GM12878 (cell line): ENCODE data around the gene IARS2. TPM values are rescaled to one million over a fixed set of nuclear protein-coding genes. Genes with fewer than 3 reads are reported as not detected.

ENCODE experiments used
- ATAC-seq: fragments of 200-7000 bp; cut with Tn5 transposase; 3 replicates; pipeline ENCODE4 v1.9.1; 2020; ENCODE audit warnings: mild to moderate bottlenecking, moderate library complexity
- BruUV-seq: library from RNA; stranded (reverse); fragments of 400-500 nt; replicated peaks from 2 replicates; lab custom pipeline; 2021; lab: Mats Ljungman, UMichigan
- CTCF ChIA-PET: fragments of 300-600 bp; sonication (Branson Sonifier 250); formaldehyde crosslinking; extraction: SDS; loops from one replicate; lab custom pipeline; 2021; ENCODE audit warnings: inconsistent platforms; lab: Yijun Ruan, JAX
- POLR2A ChIA-PET: fragments of 350-600 bp; formaldehyde crosslinking; extraction: SDS; loops from one replicate; lab custom pipeline; 2021; ENCODE audit warnings: inconsistent platforms; lab: Charles Lee
- RAD21 ChIA-PET: fragments of 300-600 bp; sonication (Branson Sonifier 250); formaldehyde crosslinking; loops from one replicate; lab custom pipeline; 2023; ENCODE audit warnings: antibody characterized with exemption; ENCODE audit not compliant: unreplicated experiment; lab: Charles Lee
- SMC1A ChIA-PET: fragments of 300-600 bp; sonication (Branson Sonifier 250); formaldehyde crosslinking; loops from one replicate; lab custom pipeline; 2023; ENCODE audit not compliant: unreplicated experiment, uncharacterized antibody; lab: Charles Lee
- DNase-seq: peaks from one replicate; pipeline ENCODE4 v3.0.0-alpha.2; 2011; ENCODE audit warnings: low read depth, low spot score
- FAIRE-seq: peaks from 3 replicates; lab custom pipeline; 2011; peaks lifted over from hg19 to GRCh38; lab: Jason Lieb, UNC
- H2AFZ ChIP-seq: 2 replicates; pipeline ENCODE4 v1.6.0; 2011; ENCODE audit warnings: low read depth, low read length, control low read depth; ENCODE audit not compliant: control insufficient read depth
- H3K27ac ChIP-seq: 2 replicates; pipeline ENCODE4 v1.5.1; 2011; ENCODE audit warnings: control low read depth; ENCODE audit not compliant: control insufficient read depth, insufficient read depth
- H3K27me3 ChIP-seq, 2 experiments: replicated peaks in 1 of 2; 2 replicates each; pipeline versions ENCODE4 v1.6.0 to v1.6.1; 2011; ENCODE audit warnings: low read length in 1 of 2; ENCODE audit not compliant: control insufficient read depth in 2 of 2, insufficient read depth in 2 of 2
- H3K36me3 ChIP-seq, 2 experiments: 2 replicates each; pipeline ENCODE4 v1.5.1; 2011; ENCODE audit warnings: low read length in 1 of 2; ENCODE audit not compliant: control insufficient read depth in 2 of 2, insufficient read depth in 2 of 2
- H3K4me1 ChIP-seq: 2 replicates; pipeline ENCODE4 v1.6.1; 2011; ENCODE audit warnings: mild to moderate bottlenecking, low read length, moderate library complexity, mixed read lengths; ENCODE audit not compliant: control insufficient read depth, insufficient read depth
- H3K4me2 ChIP-seq: 2 replicates; pipeline ENCODE4 v1.6.0; 2011; ENCODE audit warnings: control low read depth; ENCODE audit not compliant: control insufficient read depth, insufficient read depth
- H3K4me3 ChIP-seq: fragments of 200-600 bp; sonication (generic); 2 replicates; pipeline ENCODE4 v1.5.1; 2016
- H3K79me2 ChIP-seq: 2 replicates; pipeline ENCODE4 v1.6.0; 2011; ENCODE audit warnings: low read length; ENCODE audit not compliant: control insufficient read depth, insufficient read depth
- H3K9ac ChIP-seq: 2 replicates; pipeline ENCODE4 v1.8.0; 2011; ENCODE audit warnings: low read length, control low read depth, mixed read lengths; ENCODE audit not compliant: control insufficient read depth, insufficient read depth
- H3K9me3 ChIP-seq: replicated peaks from 3 replicates; pipeline ENCODE4 v1.5.1; 2011; ENCODE audit warnings: mild to moderate bottlenecking, low read length; ENCODE audit not compliant: control insufficient read depth, insufficient read depth
- H4K20me1 ChIP-seq: 2 replicates; pipeline ENCODE4 v1.6.0; 2011; ENCODE audit not compliant: control insufficient read depth, insufficient read depth
- ASH2L ChIP-seq: fragments of 300-600, 200-600 bp; sonication (generic); IDR thresholded peaks from 2 replicates; pipeline ENCODE4 v1.6.1; 2017; ENCODE audit warnings: low read depth, mild to moderate bottlenecking, borderline replicate concordance
- ATF7 ChIP-seq: fragments of 450-650 bp; IDR thresholded peaks from 2 replicates; pipeline ENCODE4 v1.6.1; 2016; ENCODE audit warnings: low read depth, mild to moderate bottlenecking
- CHD1 ChIP-seq: IDR thresholded peaks from 2 replicates; pipeline ENCODE4 v1.6.1; 2012; ENCODE audit warnings: low read depth, low read length, improper control_type of control experiment
- CREM ChIP-seq: IDR thresholded peaks from 2 replicates; pipeline ENCODE4 v1.6.1; 2014; ENCODE audit warnings: antibody characterized with exemption, low read depth
- DPF2 ChIP-seq: fragments of 450-650 bp; IDR thresholded peaks from 2 replicates; pipeline ENCODE4 v1.6.1; 2017; ENCODE audit warnings: mild to moderate bottlenecking
- IKZF1 ChIP-seq: fragments of 450-650 bp; conservative IDR thresholded peaks from 2 replicates; pipeline ENCODE4 v1.6.1; 2017; ENCODE audit warnings: antibody characterized with exemption, mild to moderate bottlenecking
- MTA2 ChIP-seq: fragments of 450-650 bp; IDR thresholded peaks from 2 replicates; pipeline ENCODE4 v1.6.1; 2016; ENCODE audit warnings: low read depth, mild to moderate bottlenecking, moderate library complexity
- NR2C1 ChIP-seq: fragments of 450-650 bp; IDR thresholded peaks from 2 replicates; pipeline ENCODE4 v1.6.1; 2017; ENCODE audit warnings: antibody characterized with exemption, mild to moderate bottlenecking, moderate library complexity
- NRF1 ChIP-seq: conservative IDR thresholded peaks from 2 replicates; pipeline ENCODE4 v1.6.1; 2011; ENCODE audit warnings: mild to moderate bottlenecking, low read depth, low read length, improper control_type of control experiment
- POLR2AphosphoS5 ChIP-seq: IDR thresholded peaks from 2 replicates; pipeline ENCODE4 v1.6.1; 2011; ENCODE audit warnings: mild to moderate bottlenecking, low read length, inconsistent platforms
- RAD51 ChIP-seq: fragments of 450-650 bp; IDR thresholded peaks from 2 replicates; pipeline ENCODE4 v1.6.1; 2016; ENCODE audit warnings: moderate library complexity, mild to moderate bottlenecking, inconsistent platforms
- SUPT20H ChIP-seq: IDR thresholded peaks from 2 replicates; pipeline ENCODE4 v1.6.1; 2011; ENCODE audit warnings: low read depth, mild to moderate bottlenecking, low read length, moderate library complexity, borderline replicate concordance; ENCODE audit not compliant: control insufficient read depth
- TBL1XR1 ChIP-seq: IDR thresholded peaks from 2 replicates; pipeline ENCODE4 v1.6.1; 2012; ENCODE audit warnings: low read depth, low read length, improper control_type of control experiment
- WRNIP1 ChIP-seq: IDR thresholded peaks from 2 replicates; pipeline ENCODE4 v1.6.1; 2011; ENCODE audit warnings: low read depth, low read length, improper control_type of control experiment, borderline replicate concordance
- ZNF217 ChIP-seq: fragments of 450-650 bp; IDR thresholded peaks from 2 replicates; pipeline ENCODE4 v1.6.1; 2017; ENCODE audit warnings: antibody characterized with exemption, mild to moderate bottlenecking
- WGBS: methylation state at CpG from one replicate; pipeline ENCODE4 v1.1.6; 2016; ENCODE audit warnings: low lambda C conversion rate; ENCODE audit not compliant: insufficient replicate concordance, insufficient coverage; ENCODE audit errors: missing lambda C conversion rate; 5-methylcytosine and 5-hydroxymethylcytosine counted together
- in situ Hi-C: fragments of 300-500 bp; cut with MboI; formaldehyde crosslinking; loops from 9 replicates; pipeline ENCODE4 v1.14.3; 2018; ENCODE audit warnings: mixed read lengths
- intact Hi-C: fragments of 100-400 bp; cut with micrococcal nuclease; formaldehyde crosslinking; loops from one replicate; pipeline ENCODE4 v1.14.2; 2022; ENCODE audit not compliant: unreplicated experiment
- polyA plus RNA-seq, 11 experiments: library from polyadenylated mRNA; depleted of rRNA in 4 of 11; unstranded in 6 of 11; stranded (reverse) in 5 of 11; fragments of >200 nt; fragmentation: Nextera tagmentation in 4 of 11; fragmentation: Illumina TruSeq in 1 of 11; extraction: Ambion mirVana in 4 of 11; extraction: Trizol in 1 of 11; gene quantifications; 1 replicate in 1 of 11; 2 replicates in 10 of 11; pipeline versions ENCODE4 v1.2.1 to v1.2.3, GENCODE V29; 2011 to 2016; ENCODE audit warnings: inconsistent platforms in 2 of 11, missing spikeins in 2 of 11, low read depth in 1 of 11
- total RNA-seq, 4 experiments: library from RNA; depleted of rRNA in 3 of 4; stranded (reverse); fragments of >200 nt in 3 of 4; fragmentation: Illumina TruSeq in 1 of 4; extraction: Trizol in 1 of 4; gene quantifications; 2 replicates each; pipeline versions ENCODE4 v1.2.1 to v1.2.3, GENCODE V29; 2013 to 2021
- TF ChIP-seq, protein P1 (sequence below): fragments of 450-650 bp; IDR thresholded peaks from 2 replicates; pipeline ENCODE4 v1.6.1; 2017; ENCODE audit warnings: mild to moderate bottlenecking, moderate library complexity
- TF ChIP-seq, protein P2 (sequence below): IDR thresholded peaks from 2 replicates; pipeline ENCODE4 v1.6.1; 2011; ENCODE audit warnings: low read depth, mild to moderate bottlenecking, low read length, moderate library complexity, borderline replicate concordance; ENCODE audit errors: extremely low read depth
- TF ChIP-seq, protein P3 (sequence below): fragments of 450-650 bp; IDR thresholded peaks from 2 replicates; pipeline ENCODE4 v1.6.1; 2017; ENCODE audit warnings: mild to moderate bottlenecking
- TF ChIP-seq, protein P4 (sequence below): IDR thresholded peaks from 2 replicates; pipeline ENCODE4 v1.6.1; 2011; ENCODE audit warnings: low read depth, low read length, improper control_type of control experiment, borderline replicate concordance

IARS2 gene
- total and polyA plus RNA-seq, 10 of the 15 experiments (the other 5 are each of a cell fraction or from before 2014, with no cell fraction given): 23.7 to 100 (median 66.8) TPM

DNA sequence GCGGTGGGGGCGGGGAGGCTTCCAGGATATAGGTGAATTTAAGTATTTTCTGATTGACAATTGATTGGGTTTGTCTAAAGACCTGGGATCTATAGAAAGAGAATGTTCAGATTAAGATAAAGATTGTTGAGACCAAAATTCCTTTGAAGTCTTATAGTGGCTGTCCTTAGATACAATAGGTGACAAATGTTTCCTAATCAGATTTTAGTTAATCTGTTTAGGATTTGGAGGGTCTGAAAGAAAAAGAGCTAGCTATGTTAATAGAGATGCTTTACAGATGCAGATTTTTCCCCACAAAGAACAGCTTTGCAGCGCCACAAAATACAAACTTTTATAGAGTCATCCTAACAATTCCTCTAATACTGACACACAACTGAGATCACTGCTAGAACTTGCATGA lies 33.1 kb upstream of the IARS2 start (continued):
- TF ChIP-seq, protein P1, sequence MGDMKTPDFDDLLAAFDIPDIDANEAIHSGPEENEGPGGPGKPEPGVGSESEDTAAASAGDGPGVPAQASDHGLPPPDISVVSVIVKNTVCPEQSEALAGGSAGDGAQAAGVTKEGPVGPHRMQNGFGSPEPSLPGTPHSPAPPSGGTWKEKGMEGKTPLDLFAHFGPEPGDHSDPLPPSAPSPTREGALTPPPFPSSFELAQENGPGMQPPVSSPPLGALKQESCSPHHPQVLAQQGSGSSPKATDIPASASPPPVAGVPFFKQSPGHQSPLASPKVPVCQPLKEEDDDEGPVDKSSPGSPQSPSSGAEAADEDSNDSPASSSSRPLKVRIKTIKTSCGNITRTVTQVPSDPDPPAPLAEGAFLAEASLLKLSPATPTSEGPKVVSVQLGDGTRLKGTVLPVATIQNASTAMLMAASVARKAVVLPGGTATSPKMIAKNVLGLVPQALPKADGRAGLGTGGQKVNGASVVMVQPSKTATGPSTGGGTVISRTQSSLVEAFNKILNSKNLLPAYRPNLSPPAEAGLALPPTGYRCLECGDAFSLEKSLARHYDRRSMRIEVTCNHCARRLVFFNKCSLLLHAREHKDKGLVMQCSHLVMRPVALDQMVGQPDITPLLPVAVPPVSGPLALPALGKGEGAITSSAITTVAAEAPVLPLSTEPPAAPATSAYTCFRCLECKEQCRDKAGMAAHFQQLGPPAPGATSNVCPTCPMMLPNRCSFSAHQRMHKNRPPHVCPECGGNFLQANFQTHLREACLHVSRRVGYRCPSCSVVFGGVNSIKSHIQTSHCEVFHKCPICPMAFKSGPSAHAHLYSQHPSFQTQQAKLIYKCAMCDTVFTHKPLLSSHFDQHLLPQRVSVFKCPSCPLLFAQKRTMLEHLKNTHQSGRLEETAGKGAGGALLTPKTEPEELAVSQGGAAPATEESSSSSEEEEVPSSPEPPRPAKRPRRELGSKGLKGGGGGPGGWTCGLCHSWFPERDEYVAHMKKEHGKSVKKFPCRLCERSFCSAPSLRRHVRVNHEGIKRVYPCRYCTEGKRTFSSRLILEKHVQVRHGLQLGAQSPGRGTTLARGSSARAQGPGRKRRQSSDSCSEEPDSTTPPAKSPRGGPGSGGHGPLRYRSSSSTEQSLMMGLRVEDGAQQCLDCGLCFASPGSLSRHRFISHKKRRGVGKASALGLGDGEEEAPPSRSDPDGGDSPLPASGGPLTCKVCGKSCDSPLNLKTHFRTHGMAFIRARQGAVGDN: no peak
- TF ChIP-seq, protein P2, sequence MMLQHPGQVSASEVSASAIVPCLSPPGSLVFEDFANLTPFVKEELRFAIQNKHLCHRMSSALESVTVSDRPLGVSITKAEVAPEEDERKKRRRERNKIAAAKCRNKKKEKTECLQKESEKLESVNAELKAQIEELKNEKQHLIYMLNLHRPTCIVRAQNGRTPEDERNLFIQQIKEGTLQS: no peak
- no peak for TF ChIP-seq IKZF1
- TF ChIP-seq ZNF217: no peak

DNA sequence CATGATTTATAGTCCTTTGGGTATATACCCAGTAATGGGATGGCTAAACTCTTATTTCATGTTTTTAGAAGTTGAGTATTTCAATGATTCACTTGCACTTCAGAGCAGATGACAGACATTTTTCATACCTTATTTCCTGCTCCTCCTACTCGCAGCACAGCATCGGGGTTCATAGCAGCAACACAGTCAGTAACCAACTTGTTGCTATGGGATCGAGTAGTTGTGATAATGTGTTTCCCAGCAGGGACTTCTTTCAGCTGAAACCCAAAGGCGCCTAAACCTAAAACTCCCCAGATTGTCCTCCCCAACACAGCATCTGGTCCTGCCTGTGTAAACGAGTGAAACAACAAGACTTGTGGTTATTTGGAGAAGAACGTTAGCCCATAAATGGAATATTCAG lies 31.3 kb upstream of the IARS2 start:
- no peaks in the 10 kb centered on the region for H3K79me2 ChIP-seq
- intact Hi-C loops (no loop called here), in situ Hi-C loops (no loop called here)
- SMC1A ChIA-PET: no interaction called here
- RAD21 ChIA-PET: no interaction called here
- H3K36me3 ChIP-seq: peaks cover 2 to 25% of the 10 kb centered on the region in 2 experiments
- H3K27me3 ChIP-seq: no peaks in the 10 kb centered on the region
- 100% methylated on average over 6 of the region's 6 CpGs for WGBS
- H3K4me3 ChIP-seq: no peak overlapping the region
- H3K9ac ChIP-seq: no peak overlapping the region
- no peak for FAIRE-seq
- H3K4me1 ChIP-seq: no peaks in the 10 kb centered on the region
- no peaks in the 10 kb centered on the region for H4K20me1 ChIP-seq
- no TSS peak for BruUV-seq
- no peak for DNase-seq
- no peak overlapping the region for H2AFZ ChIP-seq
- ATAC-seq: no peak
- POLR2A ChIA-PET: no interaction called here
- H3K9me3 ChIP-seq: no peaks in the 10 kb centered on the region
- no peak overlapping the region for H3K27ac ChIP-seq
- H3K4me2 ChIP-seq: no peak overlapping the region
- CTCF ChIA-PET: no interaction called here
- TF ChIP-seq ATF7: no peak
- TF ChIP-seq, protein P3, sequence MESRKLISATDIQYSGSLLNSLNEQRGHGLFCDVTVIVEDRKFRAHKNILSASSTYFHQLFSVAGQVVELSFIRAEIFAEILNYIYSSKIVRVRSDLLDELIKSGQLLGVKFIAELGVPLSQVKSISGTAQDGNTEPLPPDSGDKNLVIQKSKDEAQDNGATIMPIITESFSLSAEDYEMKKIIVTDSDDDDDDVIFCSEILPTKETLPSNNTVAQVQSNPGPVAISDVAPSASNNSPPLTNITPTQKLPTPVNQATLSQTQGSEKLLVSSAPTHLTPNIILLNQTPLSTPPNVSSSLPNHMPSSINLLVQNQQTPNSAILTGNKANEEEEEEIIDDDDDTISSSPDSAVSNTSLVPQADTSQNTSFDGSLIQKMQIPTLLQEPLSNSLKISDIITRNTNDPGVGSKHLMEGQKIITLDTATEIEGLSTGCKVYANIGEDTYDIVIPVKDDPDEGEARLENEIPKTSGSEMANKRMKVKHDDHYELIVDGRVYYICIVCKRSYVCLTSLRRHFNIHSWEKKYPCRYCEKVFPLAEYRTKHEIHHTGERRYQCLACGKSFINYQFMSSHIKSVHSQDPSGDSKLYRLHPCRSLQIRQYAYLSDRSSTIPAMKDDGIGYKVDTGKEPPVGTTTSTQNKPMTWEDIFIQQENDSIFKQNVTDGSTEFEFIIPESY: no peak
- no peak for TF ChIP-seq DPF2
- TF ChIP-seq CHD1: no peak
- TF ChIP-seq SUPT20H: no peak
- TF ChIP-seq, protein P4, sequence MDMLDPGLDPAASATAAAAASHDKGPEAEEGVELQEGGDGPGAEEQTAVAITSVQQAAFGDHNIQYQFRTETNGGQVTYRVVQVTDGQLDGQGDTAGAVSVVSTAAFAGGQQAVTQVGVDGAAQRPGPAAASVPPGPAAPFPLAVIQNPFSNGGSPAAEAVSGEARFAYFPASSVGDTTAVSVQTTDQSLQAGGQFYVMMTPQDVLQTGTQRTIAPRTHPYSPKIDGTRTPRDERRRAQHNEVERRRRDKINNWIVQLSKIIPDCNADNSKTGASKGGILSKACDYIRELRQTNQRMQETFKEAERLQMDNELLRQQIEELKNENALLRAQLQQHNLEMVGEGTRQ: no peak
- TF ChIP-seq NRF1: no peak
- no peak for TF ChIP-seq CREM
- no peak for TF ChIP-seq TBL1XR1
- no peak for TF ChIP-seq ASH2L
- TF ChIP-seq NR2C1: no peak
- TF ChIP-seq POLR2AphosphoS5: no peak
- no peak for TF ChIP-seq MTA2
- TF ChIP-seq RAD51: no peak
- no peak for TF ChIP-seq WRNIP1
